GM12873 (cell line): ENCODE measurements around the gene OPTN.

Experiments
- CTCF ChIP-seq: IDR thresholded peaks from 2 replicates; pipeline ENCODE4 v1.5.1; 2012; ENCODE audit warnings: low read depth, mild to moderate bottlenecking, moderate library complexity, low read length, control low read depth; ENCODE audit not compliant: insufficient read depth; ENCODE audit errors: missing control alignments

Gene OPTN

GRCh38 chr10:13161857-13162271 is 61.9 kb downstream of the OPTN start:
- no peak for TF ChIP-seq CTCF

GRCh38 chr10:13163859-13164258 is 63.9 kb downstream of the OPTN start:
- no peak for TF ChIP-seq CTCF

GRCh38 chr10:13165177-13165576 is 65.2 kb downstream of the OPTN start:
- TF ChIP-seq CTCF, result no peak

GRCh38 chr10:13167568-13167967 is 67.6 kb downstream of the OPTN start:
- TF ChIP-seq CTCF, result no peak

GRCh38 chr10:13168781-13169180 is 68.8 kb downstream of the OPTN start:
- no peak for TF ChIP-seq CTCF

GRCh38 chr10:13173616-13174015 is 73.7 kb downstream of the OPTN start:
- TF ChIP-seq CTCF, result no peak

- TF ChIP-seq CTCF, result no peak
These were observed 80.8 kb downstream of the OPTN start for GRCh38 chr10:13180788-13181187.
